Activated B cell treated with CpG ODN at 0.5 μM for 24 hours (primary cell): ENCODE results near the gene HNRNPM. TPM values are rescaled to one million over a fixed set of nuclear protein-coding genes. Genes with fewer than 3 reads are reported as not detected.

ENCODE experiments used
- ATAC-seq: fragments of 200-7000 bp; cut with Tn5 transposase; one replicate; pipeline ENCODE4 v1.10.0; 2021; ENCODE audit warnings: low read depth, mild to moderate bottlenecking, moderate library complexity
- CTCF ChIA-PET: fragments of 350-600 bp; sonication (Branson Sonifier 250); formaldehyde crosslinking; loops from one replicate; lab custom pipeline; 2021; ENCODE audit warnings: antibody characterized with exemption; lab: Charles Lee
- POLR2A ChIA-PET: fragments of 350-600 bp; sonication (Branson Sonifier 250); formaldehyde crosslinking; loops from one replicate; lab custom pipeline; 2021; ENCODE audit warnings: antibody characterized with exemption; lab: Charles Lee
- DNase-seq: peaks from one replicate; pipeline ENCODE4 v3.0.0; 2022
- H3K27ac Mint-ChIP-seq: one replicate; pipeline ENCODE4 v1.8.0; 2020; ENCODE audit warnings: mixed read lengths
- H3K27me3 Mint-ChIP-seq: one replicate; pipeline ENCODE4 v1.8.0; 2021; ENCODE audit warnings: mixed read lengths
- H3K36me3 Mint-ChIP-seq: one replicate; pipeline ENCODE4 v1.8.0; 2021; ENCODE audit warnings: low read depth, mixed read lengths
- H3K4me1 Mint-ChIP-seq: one replicate; pipeline ENCODE4 v1.8.0; 2021; ENCODE audit warnings: mixed read lengths
- H3K4me3 Mint-ChIP-seq: one replicate; pipeline ENCODE4 v1.8.0; 2020; ENCODE audit warnings: mild to moderate bottlenecking, mixed read lengths
- H3K9me3 Mint-ChIP-seq: one replicate; pipeline ENCODE4 v1.8.0; 2020; ENCODE audit warnings: mixed read lengths
- intact Hi-C: fragments of 100-400 bp; cut with micrococcal nuclease; formaldehyde crosslinking; loops from one replicate; pipeline ENCODE4 v1.15.1; 2024
- total RNA-seq: library from RNA; stranded (reverse); gene quantifications from 2 replicates; pipeline ENCODE4 v1.2.3, GENCODE V29; 2022
- TF ChIP-seq, protein P1 (sequence below): fragments of 200-600 bp; IDR thresholded peaks from one replicate; pipeline ENCODE4 v1.8.0; 2022; ENCODE audit warnings: antibody characterized with exemption, mild to moderate bottlenecking

Gene HNRNPM
- total RNA-seq, 1 donor from 2014 or later = 282 TPM

DNA sequence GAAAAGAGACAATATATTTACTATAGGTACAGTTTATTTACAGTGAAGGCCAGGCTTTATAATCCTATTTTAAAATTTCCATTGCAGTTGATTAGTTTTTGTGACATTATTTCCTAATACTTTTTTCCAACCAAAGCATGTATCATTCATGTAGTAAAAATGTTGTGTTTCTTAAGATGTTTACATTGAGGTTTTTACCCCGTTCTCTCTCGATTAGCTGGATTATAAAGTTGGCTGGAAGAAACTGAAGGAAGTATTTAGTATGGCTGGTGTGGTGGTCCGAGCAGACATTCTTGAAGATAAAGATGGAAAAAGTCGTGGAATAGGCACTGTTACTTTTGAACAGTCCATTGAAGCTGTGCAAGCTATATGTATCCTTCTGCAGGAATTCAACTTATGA, 21.2 kb downstream of the HNRNPM start:
- H3K9me3 Mint-ChIP-seq = no peaks in the 10 kb centered on the region
- intact Hi-C loops = no loop called here
- ChIA-PET POLR2A (no interaction called here), CTCF (no interaction called here)
- no peaks in the 10 kb centered on the region for H3K27me3 Mint-ChIP-seq
- H3K4me3 Mint-ChIP-seq = no peak overlapping the region
- H3K27ac Mint-ChIP-seq = no peak overlapping the region
- TF ChIP-seq, protein P1, sequence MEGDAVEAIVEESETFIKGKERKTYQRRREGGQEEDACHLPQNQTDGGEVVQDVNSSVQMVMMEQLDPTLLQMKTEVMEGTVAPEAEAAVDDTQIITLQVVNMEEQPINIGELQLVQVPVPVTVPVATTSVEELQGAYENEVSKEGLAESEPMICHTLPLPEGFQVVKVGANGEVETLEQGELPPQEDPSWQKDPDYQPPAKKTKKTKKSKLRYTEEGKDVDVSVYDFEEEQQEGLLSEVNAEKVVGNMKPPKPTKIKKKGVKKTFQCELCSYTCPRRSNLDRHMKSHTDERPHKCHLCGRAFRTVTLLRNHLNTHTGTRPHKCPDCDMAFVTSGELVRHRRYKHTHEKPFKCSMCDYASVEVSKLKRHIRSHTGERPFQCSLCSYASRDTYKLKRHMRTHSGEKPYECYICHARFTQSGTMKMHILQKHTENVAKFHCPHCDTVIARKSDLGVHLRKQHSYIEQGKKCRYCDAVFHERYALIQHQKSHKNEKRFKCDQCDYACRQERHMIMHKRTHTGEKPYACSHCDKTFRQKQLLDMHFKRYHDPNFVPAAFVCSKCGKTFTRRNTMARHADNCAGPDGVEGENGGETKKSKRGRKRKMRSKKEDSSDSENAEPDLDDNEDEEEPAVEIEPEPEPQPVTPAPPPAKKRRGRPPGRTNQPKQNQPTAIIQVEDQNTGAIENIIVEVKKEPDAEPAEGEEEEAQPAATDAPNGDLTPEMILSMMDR = no peak
- no peak for DNase-seq
- peaks cover 13% of the 10 kb centered on the region for H3K4me1 Mint-ChIP-seq
- ATAC-seq = no peak
- peaks cover 96% of the 10 kb centered on the region for H3K36me3 Mint-ChIP-seq

DNA sequence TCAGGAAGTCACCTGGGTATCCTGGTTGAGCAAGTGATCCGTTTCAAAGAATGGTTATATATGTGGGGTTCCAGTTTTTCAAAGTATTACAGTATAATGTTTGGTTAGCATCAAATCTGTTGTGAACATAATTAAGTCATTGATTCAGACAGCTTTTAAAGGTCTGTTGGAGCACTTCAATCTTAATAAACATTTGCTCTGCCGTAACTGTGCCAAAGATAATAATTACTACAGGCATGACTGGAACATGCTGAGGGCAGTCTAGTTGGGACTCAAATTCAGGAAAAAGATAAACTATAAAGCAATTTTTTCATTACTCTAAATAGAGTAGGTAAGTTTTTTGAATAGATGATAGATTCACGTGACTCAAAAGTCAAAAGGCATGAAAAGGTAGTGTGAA, 23.3 kb downstream of the HNRNPM start:
- Mint-ChIP-seq H3K4me1 (peaks cover 13% of the 10 kb centered on the region), H3K36me3 (peaks cover 94% of the 10 kb centered on the region), H3K27me3 (no peaks in the 10 kb centered on the region), H3K27ac (no peak overlapping the region), H3K9me3 (no peaks in the 10 kb centered on the region), H3K4me3 (no peak overlapping the region)
- ATAC-seq = no peak
- intact Hi-C loops = no loop called here
- DNase-seq = no peak
- TF ChIP-seq, protein P1 = no peak
- ChIA-PET CTCF (no interaction called here), POLR2A (no interaction called here)

- no peak overlapping the region for H3K4me3 Mint-ChIP-seq
- POLR2A ChIA-PET = no interaction called here
- DNase-seq (no peak), ATAC-seq (no peak)
- H3K27ac Mint-ChIP-seq = no peak overlapping the region
- no peaks in the 10 kb centered on the region for H3K27me3 Mint-ChIP-seq
- H3K36me3 Mint-ChIP-seq = peaks cover 93% of the 10 kb centered on the region
- no peaks in the 10 kb centered on the region for H3K9me3 Mint-ChIP-seq
- CTCF ChIA-PET = no interaction called here
- TF ChIP-seq, protein P1 = no peak
- H3K4me1 Mint-ChIP-seq = peaks cover 20% of the 10 kb centered on the region
- intact Hi-C loops = no loop called here
Measured at GRCh38 chr19:8468761-8469373, 24.1 kb downstream of the HNRNPM start.

DNA sequence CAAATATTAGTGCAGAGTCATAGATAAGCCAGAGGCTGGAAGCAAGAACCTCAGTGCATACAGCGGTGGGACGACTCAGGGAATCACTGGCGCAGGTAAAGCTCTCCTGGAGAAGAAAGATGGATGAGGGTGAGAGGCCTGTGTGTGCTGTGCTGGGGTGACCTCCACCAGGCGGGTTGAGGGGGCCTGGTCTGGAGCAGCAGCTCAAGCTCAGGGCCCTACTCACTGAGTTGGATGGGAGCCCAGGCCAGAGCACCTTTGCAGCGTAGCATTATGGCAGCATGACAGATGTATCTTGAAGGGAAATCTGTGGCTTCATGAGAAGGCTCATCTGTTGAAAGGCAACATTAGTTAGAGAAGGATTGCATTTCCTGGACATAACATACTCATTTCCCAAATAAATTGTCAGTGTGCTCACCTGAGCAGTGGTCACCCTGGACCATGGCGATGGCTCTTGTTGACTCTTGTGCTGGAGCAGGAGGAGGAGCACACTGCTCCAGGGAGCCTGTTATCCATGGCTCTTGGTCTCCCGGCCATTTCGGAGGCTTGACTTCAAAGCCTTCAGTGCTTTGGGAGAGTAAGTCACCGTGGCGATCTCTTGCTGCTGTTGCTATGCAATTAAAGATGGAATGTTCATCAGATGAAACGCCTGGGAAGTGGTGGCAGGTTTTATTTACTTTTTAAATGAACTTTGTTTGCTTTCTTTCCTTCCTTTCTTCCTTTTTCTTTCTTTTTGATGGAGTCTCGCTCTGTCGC, 25.0 kb downstream of the HNRNPM start:
- CTCF ChIA-PET = no interaction called here

More for the DNA sequence above, 25.0 kb downstream of the HNRNPM start:
- ATAC-seq = no peak
- Mint-ChIP-seq H3K4me3 (no peak overlapping the region), H3K27me3 (no peaks in the 10 kb centered on the region), H3K9me3 (no peaks in the 10 kb centered on the region), H3K4me1 (peaks cover 28% of the 10 kb centered on the region), H3K36me3 (peaks cover 90% of the 10 kb centered on the region), H3K27ac (peak overlapping the region; percentile 10)
- POLR2A ChIA-PET = no interaction called here
- intact Hi-C loops = loop anchor here (5.0 kb wide), 1 partner anchor 43 kb away; the partner anchor contains the start of gene ZNF414
- TF ChIP-seq, protein P1 = no peak
- no peak for DNase-seq
